HG03139 (cell line): ENCODE results near the gene MICAL3.
"Not testable (repeated sequence)": the region's sequence is repeated elsewhere in the genome, so short reads cannot be mapped to it uniquely, and the experiment has no call there.

ENCODE experiments used
- ATAC-seq: cut with Tn5 transposase; IDR thresholded peaks from one replicate; pipeline ENCODE4 v1.9.1; 2021; ENCODE audit not compliant: unreplicated experiment

The MICAL3 gene

DNA sequence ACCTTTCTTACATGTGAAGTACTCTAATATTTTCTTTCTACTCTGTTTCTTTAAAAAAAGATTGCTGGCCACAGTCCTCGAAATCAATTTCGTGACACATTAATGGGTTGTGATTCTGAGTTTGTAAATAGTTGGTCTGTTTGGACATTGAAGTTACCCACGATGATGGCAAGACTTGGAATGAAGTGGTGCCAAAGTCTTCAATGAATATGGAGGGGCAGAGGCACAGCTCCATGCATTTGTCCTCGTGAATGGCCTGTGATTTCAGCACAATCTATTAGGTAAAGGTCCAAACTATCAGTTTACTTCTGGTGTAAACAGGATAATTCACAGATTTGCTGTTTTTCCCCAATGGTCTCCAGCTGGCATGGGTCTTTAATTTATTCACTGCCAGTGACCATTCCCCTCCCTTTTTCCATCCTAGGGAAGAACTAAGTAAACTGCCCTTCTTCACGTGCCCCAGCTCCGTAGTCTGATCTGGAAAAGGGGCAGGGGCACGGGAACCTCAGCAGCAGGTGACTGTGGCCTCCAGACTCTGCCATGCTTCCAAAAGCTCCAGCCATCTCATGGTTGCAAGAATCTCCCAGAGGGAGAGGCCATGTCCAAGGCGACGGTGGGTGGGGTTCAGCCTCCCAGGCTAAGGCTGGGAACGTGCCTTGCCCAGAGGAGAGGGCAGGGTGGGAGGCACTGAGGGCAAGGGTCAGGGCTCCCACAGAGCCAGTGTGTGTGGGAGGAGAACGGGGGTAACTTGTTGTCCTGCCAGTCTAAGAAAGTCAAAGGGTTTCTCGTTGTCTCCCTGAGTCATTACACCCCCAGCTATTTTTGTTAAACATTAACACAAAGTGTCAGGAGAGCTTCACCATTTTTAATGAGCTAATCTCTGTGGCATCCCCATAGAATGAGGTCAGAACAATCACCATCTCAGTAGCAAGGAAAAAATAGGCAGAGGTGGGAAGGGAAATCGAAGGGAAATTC, 36.6 kb upstream of the MICAL3 start:
- ATAC-seq: no peak

- no peak for ATAC-seq
Measured at GRCh38 chr22:18059991-18060390, 35.6 kb upstream of the MICAL3 start.

DNA sequence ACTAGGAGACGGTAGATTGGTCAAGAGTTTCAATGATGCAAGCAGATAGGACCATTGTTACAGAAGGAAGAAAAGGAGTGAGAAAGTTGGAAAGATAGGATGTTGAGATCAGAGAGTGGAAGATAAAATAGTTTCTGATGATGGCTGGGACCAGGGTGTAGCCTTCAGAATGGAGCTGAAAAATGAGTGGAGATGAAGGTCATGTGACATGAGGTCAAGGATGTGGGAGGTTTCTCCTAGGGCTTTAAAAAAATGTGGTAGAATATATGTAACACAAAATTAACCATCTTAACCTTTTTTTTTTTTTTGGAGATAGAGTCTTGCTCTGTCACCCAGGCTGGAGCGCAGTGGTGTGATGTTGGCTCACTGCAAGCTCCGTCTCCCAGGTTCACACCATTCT, 35.1 kb upstream of the MICAL3 start:
- no peak for ATAC-seq

- ATAC-seq: no peak
Measured at GRCh38 chr22:18059094-18059417, 34.7 kb upstream of the MICAL3 start.

GRCh38 chr22:18058371-18059093, 34.2 kb upstream of the MICAL3 start:
- no peak for ATAC-seq

- ATAC-seq: no peak
Measured at GRCh38 chr22:18057568-18058209, 33.3 kb upstream of the MICAL3 start.

DNA sequence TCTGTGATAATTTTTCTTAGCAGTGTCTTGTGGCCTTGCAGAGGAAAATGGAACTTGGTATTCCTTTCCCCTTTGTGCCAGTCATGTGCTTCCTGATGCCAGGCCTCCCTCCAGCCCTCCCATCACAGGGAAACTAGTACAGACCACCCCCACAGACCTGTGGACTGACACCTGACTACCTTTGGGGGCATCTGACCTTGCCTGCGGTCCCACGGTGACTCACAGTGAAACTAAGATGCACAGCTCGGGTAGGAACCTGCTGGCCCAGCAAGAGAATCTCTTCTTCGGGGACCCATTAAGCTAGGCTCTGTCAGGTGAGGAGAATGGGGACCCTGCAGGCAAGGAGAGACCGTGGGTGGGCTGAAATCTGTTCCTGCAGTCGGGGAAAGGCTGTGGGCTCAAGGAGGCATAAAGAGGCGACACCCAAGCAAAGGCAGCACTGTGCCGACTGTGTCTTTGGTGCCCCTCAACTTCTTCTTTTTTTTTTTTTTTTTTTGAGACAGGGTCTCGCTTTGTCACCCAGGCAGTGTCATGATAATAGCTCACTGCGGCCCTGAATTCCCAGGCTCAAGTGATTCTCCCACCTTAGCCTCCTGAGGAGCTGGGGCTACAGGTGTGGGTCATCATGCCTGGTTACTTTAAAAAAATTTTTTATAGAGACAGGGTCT, 32.6 kb upstream of the MICAL3 start:
- ATAC-seq: peak; percentile 54

GRCh38 chr22:18056161-18056666, 31.9 kb upstream of the MICAL3 start:
- no peak for ATAC-seq

DNA sequence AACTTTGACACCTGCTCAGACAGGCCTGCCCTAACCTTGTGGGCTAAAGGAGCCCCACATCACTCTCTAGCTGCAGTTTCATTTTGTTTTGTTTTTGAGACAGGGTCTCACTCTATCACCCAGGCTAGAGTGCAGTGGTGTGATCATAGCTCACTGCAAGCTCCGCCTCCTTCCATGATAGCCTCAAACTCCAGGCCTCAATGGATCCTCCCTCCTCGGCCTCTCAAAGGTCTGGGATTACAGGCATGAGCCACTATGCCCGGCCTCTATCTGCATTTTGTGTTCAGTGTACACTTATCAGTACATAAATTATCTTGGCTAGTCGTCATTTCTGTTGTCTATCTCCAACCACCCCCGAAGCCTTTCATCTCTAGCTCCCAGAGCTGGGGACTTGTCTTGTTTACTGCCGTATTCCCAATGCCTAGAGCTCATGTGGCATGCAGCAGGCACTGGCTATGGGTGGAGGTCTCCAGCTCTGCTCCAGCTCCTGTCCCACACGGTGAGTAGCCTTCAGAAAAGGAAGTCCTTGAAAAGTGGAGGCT, 31.3 kb upstream of the MICAL3 start:
- ATAC-seq: no peak

DNA sequence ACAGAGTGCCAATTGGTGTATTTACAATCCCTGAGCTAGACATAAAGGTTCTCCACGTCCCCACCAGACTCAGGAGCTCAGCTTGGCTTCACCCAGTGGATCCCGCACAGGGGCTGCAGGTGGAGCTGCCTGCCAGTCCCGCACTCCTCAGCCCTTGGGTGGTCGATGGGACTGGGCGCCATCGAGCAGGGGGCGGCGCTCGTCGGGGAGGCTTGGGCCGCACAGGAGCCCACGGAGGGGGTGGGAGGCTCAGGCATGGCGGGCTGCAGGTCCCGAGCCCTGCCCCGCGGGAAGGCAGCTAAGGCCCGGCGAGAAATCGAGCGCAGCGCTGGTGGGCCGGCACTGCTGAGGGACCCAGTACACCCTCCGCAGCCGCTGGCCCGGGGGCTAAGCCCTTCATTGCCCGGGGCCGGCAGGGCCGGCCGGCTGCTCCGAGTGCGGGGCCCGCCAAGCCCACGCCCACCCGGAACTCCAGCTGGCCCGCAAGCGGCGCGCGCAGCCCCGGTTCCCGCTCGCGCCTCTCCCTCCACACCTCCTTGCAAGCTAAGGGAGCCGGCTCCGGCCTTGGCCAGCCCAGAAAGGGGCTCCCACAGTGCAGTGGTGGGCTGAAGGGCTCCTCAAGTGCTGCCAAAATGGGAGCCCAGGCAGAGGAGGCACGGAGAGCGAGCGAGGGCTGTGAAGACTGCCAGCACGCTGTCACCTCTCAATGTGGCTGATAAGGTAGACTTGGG, 29.0 kb upstream of the MICAL3 start:
- not testable (repeated sequence) for ATAC-seq

- ATAC-seq: not testable (repeated sequence)
Measured at GRCh38 chr22:18051113-18051512, 26.8 kb upstream of the MICAL3 start.

DNA sequence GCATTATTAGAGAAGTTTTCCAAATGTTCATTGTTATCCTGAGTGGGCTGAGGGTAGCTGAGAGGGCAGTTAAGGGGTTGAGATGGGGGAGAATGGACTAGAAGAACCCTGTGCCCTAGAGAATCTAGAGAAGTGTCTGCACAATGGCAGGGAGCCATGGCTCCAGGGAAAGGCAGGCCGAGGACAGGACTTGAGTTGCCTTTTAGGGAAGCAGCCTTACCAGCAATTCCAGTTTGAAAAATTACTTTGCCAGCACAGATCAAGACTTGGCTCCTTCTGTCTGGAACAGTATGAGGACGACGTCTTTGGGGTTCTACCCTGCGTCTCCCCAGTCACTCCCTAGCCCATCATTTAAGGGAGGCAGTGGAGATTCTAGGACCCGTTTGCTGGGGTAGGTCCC, 25.7 kb upstream of the MICAL3 start:
- no peak for ATAC-seq

- ATAC-seq: no peak
Measured at GRCh38 chr22:18048441-18048898, 24.1 kb upstream of the MICAL3 start.

GRCh38 chr22:18048041-18048440, 23.7 kb upstream of the MICAL3 start:
- ATAC-seq: no peak

DNA sequence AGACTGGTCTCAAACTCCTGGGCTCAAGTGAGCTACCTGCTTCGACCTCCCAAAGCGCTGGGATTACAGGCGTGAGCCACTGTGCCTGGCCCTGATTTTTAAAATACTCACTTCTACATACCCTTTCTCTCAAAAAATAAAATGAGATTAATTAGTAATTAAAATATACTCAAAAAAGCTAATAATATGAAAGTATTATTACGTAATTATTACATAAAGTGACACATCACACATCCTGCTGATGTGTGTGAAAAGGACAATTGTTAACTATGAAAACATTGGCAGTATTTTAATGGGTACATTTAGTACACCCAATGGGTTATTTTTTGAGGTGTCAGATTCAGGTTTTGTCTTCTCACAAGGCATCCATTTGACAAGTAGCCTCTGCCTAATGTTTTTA, 21.4 kb upstream of the MICAL3 start:
- ATAC-seq: no peak

DNA sequence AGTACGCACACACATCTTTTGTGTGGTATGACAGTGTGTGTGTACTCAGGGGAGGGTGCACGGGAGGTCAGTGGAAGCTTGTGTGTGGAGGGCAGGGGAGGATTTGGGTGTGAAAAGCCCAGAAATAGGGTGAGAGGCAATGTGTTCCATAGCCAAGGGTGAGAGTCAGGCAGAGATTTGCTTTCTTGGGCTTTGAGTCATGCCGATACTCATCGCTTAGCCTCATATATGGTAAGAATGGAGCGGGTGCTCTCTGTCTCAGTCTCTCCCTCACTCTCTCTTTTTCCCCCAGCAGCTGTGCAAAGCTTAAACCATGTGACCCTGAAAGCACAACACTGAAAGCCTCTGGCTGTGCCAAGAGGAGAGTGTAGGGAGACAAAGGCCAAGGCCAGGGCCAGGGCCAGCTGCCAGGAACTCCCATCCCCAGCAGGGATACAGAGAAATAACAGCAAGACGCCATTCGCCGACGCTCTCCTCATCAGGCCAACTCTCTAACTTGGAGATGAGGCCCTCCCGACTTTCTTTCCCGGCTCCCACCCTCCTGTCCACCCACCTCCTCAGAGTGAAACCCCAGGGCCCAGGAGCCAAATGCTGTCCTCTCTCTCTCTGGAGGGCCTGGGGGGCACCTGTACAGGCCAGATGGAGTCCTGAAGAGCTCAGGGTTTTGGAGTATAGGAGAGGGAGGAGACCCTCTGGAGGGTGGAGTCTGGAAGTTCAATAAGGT, 20.3 kb upstream of the MICAL3 start:
- ATAC-seq: no peak

DNA sequence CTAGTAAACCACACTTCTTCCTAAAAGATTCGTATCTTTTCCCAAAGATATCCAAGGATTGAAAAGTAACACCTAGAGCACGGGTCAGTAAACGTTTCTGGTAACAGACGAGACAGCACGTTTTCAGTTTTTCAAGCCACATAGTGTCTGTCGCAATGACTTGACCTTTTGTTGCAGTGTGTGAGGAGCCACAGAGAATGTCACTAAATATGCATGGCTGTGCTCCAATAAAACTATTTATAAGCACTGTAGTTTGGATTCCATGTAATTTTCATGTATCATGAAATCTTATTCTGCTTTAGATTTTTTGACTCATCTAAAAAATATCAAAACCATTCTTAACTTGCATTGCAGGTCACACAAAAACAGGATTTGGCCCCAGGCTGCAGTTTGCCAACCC, 18.3 kb upstream of the MICAL3 start:
- ATAC-seq: no peak

DNA sequence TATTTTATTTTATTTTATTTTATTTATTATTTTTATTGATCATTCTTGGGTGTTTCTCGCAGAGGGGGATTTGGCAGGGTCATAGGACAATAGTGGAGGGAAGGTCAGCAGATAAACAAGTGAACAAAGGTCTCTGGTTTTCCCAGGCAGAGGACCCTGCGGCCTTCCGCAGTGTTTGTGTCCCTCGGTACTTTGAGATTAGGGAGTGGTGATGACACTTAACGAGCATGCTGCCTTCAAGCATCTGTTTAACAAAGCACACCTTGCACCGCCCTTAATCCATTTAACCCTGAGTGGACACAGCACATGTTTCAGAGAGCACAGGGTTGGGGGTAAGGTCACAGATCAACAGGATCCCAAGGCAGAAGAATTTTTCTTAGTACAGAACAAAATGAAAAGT, 16.5 kb upstream of the MICAL3 start:
- ATAC-seq: not testable (repeated sequence)

DNA sequence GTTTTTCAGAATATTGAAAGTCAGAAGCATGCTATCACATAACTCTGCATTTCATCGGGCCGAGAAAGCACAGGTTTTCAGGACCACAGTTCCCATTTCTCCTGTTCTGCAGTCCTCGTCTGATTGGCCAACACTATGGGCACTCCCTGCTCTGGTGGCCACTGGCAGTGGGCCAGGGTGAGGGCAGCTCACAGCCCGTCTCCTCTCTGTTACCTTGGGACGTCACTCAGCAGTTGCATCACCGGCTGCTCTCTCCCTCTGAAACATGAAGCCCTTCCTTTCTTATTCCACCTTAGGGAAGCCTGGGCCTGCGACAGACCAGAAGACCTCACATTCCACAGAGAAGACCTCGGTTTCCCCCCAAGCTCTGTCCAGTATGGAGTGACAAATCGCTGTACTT, 11.4 kb upstream of the MICAL3 start:
- no peak for ATAC-seq
